ENCODE data around the gene TARP.
"Not testable (repeated sequence)": the region's sequence is repeated elsewhere in the genome, so short reads cannot be mapped to it uniquely, and the experiment has no call there.

TARP gene

DNA sequence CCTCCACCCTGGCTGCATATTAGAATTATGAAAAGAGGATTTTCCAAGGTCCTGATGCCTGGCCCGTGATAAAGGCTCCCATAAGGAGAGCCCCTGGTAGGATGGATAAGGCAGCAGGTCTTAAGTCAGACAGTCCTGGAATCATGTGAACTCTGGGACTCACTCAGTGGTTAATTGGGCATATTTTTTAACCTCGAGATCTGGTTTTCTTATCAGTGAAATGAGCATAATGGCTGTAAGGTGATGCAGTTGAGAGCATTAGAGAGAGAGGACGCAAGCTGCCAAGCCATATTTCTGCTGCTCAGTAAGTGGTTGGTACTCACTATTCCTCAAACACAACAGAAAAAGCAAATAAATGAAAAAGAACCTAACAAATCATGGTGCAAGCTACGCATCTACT, 37.8 kb downstream of the TARP start:
- TF ChIP-seq, protein P1, sequence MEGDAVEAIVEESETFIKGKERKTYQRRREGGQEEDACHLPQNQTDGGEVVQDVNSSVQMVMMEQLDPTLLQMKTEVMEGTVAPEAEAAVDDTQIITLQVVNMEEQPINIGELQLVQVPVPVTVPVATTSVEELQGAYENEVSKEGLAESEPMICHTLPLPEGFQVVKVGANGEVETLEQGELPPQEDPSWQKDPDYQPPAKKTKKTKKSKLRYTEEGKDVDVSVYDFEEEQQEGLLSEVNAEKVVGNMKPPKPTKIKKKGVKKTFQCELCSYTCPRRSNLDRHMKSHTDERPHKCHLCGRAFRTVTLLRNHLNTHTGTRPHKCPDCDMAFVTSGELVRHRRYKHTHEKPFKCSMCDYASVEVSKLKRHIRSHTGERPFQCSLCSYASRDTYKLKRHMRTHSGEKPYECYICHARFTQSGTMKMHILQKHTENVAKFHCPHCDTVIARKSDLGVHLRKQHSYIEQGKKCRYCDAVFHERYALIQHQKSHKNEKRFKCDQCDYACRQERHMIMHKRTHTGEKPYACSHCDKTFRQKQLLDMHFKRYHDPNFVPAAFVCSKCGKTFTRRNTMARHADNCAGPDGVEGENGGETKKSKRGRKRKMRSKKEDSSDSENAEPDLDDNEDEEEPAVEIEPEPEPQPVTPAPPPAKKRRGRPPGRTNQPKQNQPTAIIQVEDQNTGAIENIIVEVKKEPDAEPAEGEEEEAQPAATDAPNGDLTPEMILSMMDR (IDR thresholded peaks at IDR 0.05; ENCODE audit: borderline replicate concordance, control extremely low read depth, extremely low read depth, insufficient read depth, missing control alignments): no peak
- DNase-seq (ENCODE audit: low spot score): no peak
- in situ Hi-C loops (cut with MboI; ENCODE audit: low sequenced_read_pairs, unreplicated experiment): no loop called here

DNA sequence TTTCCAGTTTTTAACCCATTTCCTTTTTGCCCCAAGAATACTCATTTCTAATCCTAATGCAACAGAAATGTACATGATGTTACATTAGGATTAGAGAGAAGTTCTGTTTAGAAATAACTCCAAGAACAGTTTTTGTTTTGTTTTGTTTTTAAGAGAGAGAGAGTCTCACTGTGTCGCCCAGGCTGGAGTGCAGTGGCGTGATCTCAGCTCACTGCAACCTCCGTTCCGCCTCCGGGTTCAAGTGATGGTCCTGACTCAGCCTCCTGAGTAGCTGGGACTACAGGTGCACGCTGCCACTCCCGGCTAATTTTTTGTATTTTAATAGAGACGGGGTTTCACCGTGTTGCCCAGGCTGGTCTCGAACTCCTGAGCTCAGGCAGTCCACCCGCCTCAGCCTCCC, 38.7 kb downstream of the TARP start:
- DNase-seq (ENCODE audit: low spot score); in situ Hi-C loops (cut with MboI; ENCODE audit: low sequenced_read_pairs, unreplicated experiment): not testable (repeated sequence)

DNA sequence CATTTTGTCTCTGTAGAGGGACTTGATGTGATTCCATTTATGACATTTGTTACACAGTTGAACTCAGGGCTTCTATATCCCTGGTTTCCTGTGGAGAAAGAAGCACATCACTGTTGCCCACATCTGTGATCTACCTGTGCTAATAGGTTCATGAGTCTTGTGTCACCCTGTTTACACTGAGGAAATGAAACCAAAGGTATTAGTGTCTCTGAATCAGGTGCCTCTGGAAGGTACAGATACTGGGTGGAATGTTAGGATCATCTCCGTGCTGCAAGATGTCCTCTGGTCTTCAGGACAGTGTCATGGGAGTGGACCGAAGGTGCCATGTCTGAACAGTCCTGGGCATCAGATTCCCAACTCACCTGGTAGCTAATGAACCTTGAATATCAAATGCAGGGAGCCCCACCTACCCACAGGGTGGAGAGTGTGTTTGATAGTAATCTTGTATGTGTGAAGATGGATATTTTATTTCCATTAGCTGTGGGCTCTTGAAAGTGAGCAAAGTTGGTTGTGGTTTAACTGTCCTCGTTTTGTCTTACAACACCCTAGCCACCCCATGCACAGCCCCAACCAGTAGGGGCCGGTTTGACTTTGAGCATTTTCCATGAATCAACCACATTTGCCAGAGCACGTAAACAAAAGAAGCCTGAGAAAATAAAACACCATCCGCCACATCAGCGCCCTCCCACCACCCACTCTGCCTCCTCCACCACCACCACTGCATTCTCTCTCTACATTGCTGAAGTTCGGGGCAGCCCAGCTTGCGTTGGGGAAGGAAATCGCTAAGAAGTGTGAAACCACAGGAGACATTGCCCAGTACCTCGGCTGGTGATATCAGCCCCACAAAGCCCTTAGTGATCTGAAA, 40.7 kb downstream of the TARP start:
- in situ Hi-C loops (cut with MboI; ENCODE audit: low sequenced_read_pairs, unreplicated experiment): no loop called here
- TF ChIP-seq, protein P1 (IDR thresholded peaks at IDR 0.05; ENCODE audit: borderline replicate concordance, control extremely low read depth, extremely low read depth, insufficient read depth, missing control alignments): peak; percentile 23
- peak; percentile 68 for DNase-seq (ENCODE audit: low spot score)

- TF ChIP-seq, protein P1 (IDR thresholded peaks at IDR 0.05; ENCODE audit: borderline replicate concordance, control extremely low read depth, extremely low read depth, insufficient read depth, missing control alignments): no peak
- in situ Hi-C loops (cut with MboI; ENCODE audit: low sequenced_read_pairs, unreplicated experiment): loop anchor here (10.0 kb wide), 2 partner anchors 85 to 325 kb away; no protein-coding TSS in a partner anchor
These were observed 43.4 kb downstream of the TARP start for GRCh38 chr7:38229884-38230642.

GRCh38 chr7:38229386-38229785, 44.0 kb downstream of the TARP start:
- in situ Hi-C loops (cut with MboI; ENCODE audit: low sequenced_read_pairs, unreplicated experiment): loop anchor here (10.0 kb wide), 2 partner anchors 85 to 325 kb away; no protein-coding TSS in a partner anchor
- no peak for DNase-seq (ENCODE audit: low spot score)
- TF ChIP-seq, protein P1 (IDR thresholded peaks at IDR 0.05; ENCODE audit: borderline replicate concordance, control extremely low read depth, extremely low read depth, insufficient read depth, missing control alignments): no peak

More at GRCh38 chr7:38229884-38230642, 43.4 kb downstream of the TARP start:
- no peak for DNase-seq (ENCODE audit: low spot score)

DNA sequence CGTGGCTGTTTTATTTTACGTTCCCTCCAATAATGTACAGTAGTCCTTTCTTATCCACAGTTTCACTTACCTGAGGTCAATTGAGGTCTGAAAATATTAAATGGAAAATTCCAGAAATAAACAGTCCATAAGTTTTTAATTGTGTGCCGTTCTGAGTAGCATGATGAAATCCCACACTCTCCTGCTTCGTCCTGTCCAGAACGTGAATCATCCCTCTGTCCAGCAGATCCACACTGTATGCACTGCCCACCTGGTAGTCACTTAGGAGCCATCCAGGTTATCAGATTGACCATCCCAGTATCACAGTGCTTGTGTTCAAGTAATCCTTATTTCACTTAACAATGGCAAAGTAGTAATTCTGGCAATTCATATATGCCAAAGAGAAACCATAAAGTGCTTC, 49.0 kb downstream of the TARP start:
- DNase-seq (ENCODE audit: low spot score): no peak
- TF ChIP-seq, protein P1 (IDR thresholded peaks at IDR 0.05; ENCODE audit: borderline replicate concordance, control extremely low read depth, extremely low read depth, insufficient read depth, missing control alignments): no peak
- in situ Hi-C loops (cut with MboI; ENCODE audit: low sequenced_read_pairs, unreplicated experiment): loop anchor here (5.0 to 10.0 kb wide), 3 partner anchors 90 to 320 kb away; no protein-coding TSS in a partner anchor

Data from GM13976 (cell line).